Measurements from ENCODE around the gene SULT6B1. TPM values are rescaled to one million over a fixed set of nuclear protein-coding genes. Genes with fewer than 3 reads are reported as not detected.

The SULT6B1 gene
- total RNA-seq, 2 donors from 2014 or later: not detected

- Histone ChIP-seq H3K4me1 (peaks cover 0 to 18% of the 10 kb centered on the region in 2 donors), H3K36me3 (no peaks in the 10 kb centered on the region), H3K27ac (no peak overlapping the region), H3K4me3 (no peak overlapping the region), H3K27me3 (no peaks in the 10 kb centered on the region), H3K9me3 (no peaks in the 10 kb centered on the region)
- TF ChIP-seq CTCF (IDR thresholded peaks at IDR 0.05): no peak
- DNase-seq (ENCODE audit: low spot score): no peak
Measured at GRCh38 chr2:37154785-37155184, 33.7 kb downstream of the SULT6B1 start.

GRCh38 chr2:37153224-37153623 lies 35.2 kb downstream of the SULT6B1 start:
- DNase-seq (ENCODE audit: low spot score): no peak
- Histone ChIP-seq H3K27ac (no peak overlapping the region), H3K27me3 (no peaks in the 10 kb centered on the region), H3K4me1 (peaks cover 0 to 18% of the 10 kb centered on the region in 2 donors), H3K4me3 (no peak overlapping the region), H3K36me3 (no peaks in the 10 kb centered on the region), H3K9me3 (no peaks in the 10 kb centered on the region)
- no peak for TF ChIP-seq CTCF (IDR thresholded peaks at IDR 0.05)

- Histone ChIP-seq H3K4me3 (no peak overlapping the region), H3K27me3 (no peaks in the 10 kb centered on the region), H3K4me1 (no peaks in the 10 kb centered on the region), H3K36me3 (peaks cover 31% of the 10 kb centered on the region), H3K9me3 (no peaks in the 10 kb centered on the region), H3K27ac (no peak overlapping the region)
- DNase-seq (ENCODE audit: low spot score): no peak
- no peak for TF ChIP-seq CTCF (IDR thresholded peaks at IDR 0.05)
Measured at GRCh38 chr2:37149626-37150322, 38.7 kb downstream of the SULT6B1 start.

- TF ChIP-seq CTCF (IDR thresholded peaks at IDR 0.05): no peak
- no peaks in the 10 kb centered on the region for H3K9me3 ChIP-seq
- no peaks in the 10 kb centered on the region for H3K27me3 ChIP-seq
- H3K4me1 ChIP-seq: no peaks in the 10 kb centered on the region
- H3K27ac ChIP-seq: no peak overlapping the region
- DNase-seq (ENCODE audit: low spot score): no peak
- peaks cover 44% of the 10 kb centered on the region for H3K36me3 ChIP-seq
- no peak overlapping the region for H3K4me3 ChIP-seq
Measured at GRCh38 chr2:37148325-37148724, 40.1 kb downstream of the SULT6B1 start.

- Histone ChIP-seq H3K27ac (no peak overlapping the region), H3K4me1 (no peaks in the 10 kb centered on the region), H3K27me3 (no peaks in the 10 kb centered on the region), H3K4me3 (no peak overlapping the region), H3K9me3 (no peaks in the 10 kb centered on the region), H3K36me3 (peaks cover 61% of the 10 kb centered on the region)
- no peak for TF ChIP-seq CTCF (IDR thresholded peaks at IDR 0.05)
- no peak for DNase-seq (ENCODE audit: low spot score)
Measured at GRCh38 chr2:37146062-37146461, 42.4 kb downstream of the SULT6B1 start.

- TF ChIP-seq CTCF (IDR thresholded peaks at IDR 0.05): no peak
- H3K4me1 ChIP-seq: no peaks in the 10 kb centered on the region
- DNase-seq (ENCODE audit: low spot score): no peak
- no peaks in the 10 kb centered on the region for H3K9me3 ChIP-seq
- peaks cover 76% of the 10 kb centered on the region for H3K36me3 ChIP-seq
- H3K4me3 ChIP-seq: no peak overlapping the region
- no peaks in the 10 kb centered on the region for H3K27me3 ChIP-seq
- H3K27ac ChIP-seq: no peak overlapping the region
Measured at GRCh38 chr2:37143974-37144373, 44.5 kb downstream of the SULT6B1 start.

Measured in right atrium auricular region (tissue), 2 donors.